ENCODE results near the gene WDR45B.
"Not testable (repeated sequence)": the region's sequence is repeated elsewhere in the genome, so short reads cannot be mapped to it uniquely, and the experiment has no call there.

Gene WDR45B

GRCh38 chr17:82577300-82577699 lies 70.9 kb downstream of the WDR45B start:
- no peak for DNase-seq

DNA sequence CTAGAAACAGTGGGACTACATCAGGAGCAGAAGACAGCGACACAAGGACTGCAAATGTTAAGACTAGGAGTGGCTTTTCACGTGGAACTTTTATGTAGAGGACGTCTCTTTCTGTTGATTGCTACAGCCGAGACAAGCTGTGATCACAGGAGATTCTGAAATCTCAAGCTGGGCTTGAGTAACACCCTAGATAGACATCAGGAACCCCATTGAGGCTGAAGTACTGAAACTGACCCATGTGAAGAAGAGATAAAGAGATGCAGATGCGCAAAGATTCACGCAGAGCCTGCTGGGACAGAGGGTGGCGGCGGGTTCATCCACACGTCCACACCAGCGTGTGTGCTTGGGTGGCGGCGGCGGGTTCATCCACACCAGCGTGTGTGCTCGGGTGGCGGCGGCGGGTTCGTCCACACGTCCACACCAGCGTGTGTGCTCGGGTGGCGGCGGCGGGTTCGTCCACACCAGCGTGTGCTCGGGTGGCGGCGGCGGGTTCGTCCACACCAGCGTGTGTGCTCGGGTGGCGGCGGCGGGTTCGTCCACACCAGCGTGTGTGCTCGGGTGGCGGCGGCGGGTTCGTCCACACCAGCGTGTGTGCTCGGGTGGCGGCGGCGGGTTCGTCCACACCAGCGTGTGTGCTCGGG lies 72.5 kb downstream of the WDR45B start:
- not testable (repeated sequence) for DNase-seq

GRCh38 chr17:82574041-82574440 lies 74.2 kb downstream of the WDR45B start:
- DNase-seq, result no peak

DNA sequence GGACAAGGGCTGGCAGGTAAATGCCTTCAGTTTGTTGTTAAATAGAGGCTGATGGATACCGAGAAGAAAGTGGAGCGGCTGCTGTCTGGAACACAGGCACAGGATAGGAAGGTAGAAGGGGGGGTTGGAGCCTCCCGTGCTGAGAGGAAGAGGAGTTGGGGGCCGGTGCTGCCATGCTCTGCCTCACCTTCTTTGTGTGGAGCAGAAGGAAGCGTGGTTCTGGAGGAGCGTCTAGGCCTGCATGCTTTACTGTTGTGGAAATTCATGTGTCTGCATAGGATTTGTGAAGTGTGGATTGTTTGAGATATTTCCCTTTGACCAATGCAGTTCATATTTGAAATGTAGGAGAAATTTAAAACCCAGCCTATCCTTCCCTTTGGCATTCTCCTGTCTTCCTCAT lies 76.4 kb downstream of the WDR45B start:
- DNase-seq, result no peak

- no peak for DNase-seq
Measured at GRCh38 chr17:82570277-82570676, 78.0 kb downstream of the WDR45B start.

DNA sequence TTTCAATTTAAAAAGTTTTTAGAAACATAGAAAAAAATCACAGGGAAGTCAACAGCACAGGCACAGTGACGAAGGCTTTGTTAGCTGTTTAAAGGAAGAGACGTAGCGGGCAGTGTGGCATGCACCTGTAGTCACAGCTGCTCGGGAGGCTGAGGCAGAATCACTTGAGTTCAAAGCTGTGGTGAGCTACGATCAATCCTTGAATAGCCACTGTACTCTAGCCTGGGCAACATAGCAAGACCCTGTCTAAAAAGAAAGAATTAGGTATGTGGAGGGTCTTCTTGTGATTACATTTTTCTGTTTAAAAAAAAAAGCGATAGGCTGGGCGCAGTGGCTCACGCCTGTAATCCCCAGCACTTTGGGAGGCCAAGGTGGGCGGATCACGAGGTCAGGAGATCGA lies 78.6 kb downstream of the WDR45B start:
- no peak for DNase-seq

GRCh38 chr17:82568997-82569393 lies 79.2 kb downstream of the WDR45B start:
- DNase-seq, result no peak

GRCh38 chr17:82567286-82567685 lies 81.0 kb downstream of the WDR45B start:
- no peak for DNase-seq

GRCh38 chr17:82566129-82566960 lies 81.9 kb downstream of the WDR45B start:
- DNase-seq, result no peak

GRCh38 chr17:82565551-82565950 lies 82.7 kb downstream of the WDR45B start:
- no peak for DNase-seq
